Astrocyte (in vitro differentiated cells and primary cell): ENCODE measurements around the gene IZUMO2. TPM values are rescaled to one million over a fixed set of nuclear protein-coding genes. Genes with fewer than 3 reads are reported as not detected.
"Not testable (repeated sequence)": the region's sequence is repeated elsewhere in the genome, so short reads cannot be mapped to it uniquely, and the experiment has no call there.

ENCODE experiments used
- DNase-seq: peaks from one replicate; pipeline ENCODE4 v3.0.0-alpha.2; 2010; ENCODE audit warnings: low read depth
- FAIRE-seq: peaks from 2 replicates; lab custom pipeline; 2011; peaks lifted over from hg19 to GRCh38; lab: Jason Lieb, UNC
- H2AFZ ChIP-seq: 2 replicates; pipeline ENCODE4 v1.6.0; 2012; ENCODE audit warnings: low read depth, low read length, inconsistent platforms
- H3K27ac ChIP-seq: 2 replicates; pipeline ENCODE4 v1.5.1; 2011; ENCODE audit warnings: low read depth, low read length, inconsistent platforms
- H3K27me3 ChIP-seq: 2 replicates; pipeline ENCODE4 v1.6.0; 2011; ENCODE audit warnings: low read length, inconsistent platforms; ENCODE audit not compliant: insufficient read depth
- H3K36me3 ChIP-seq: 2 replicates; pipeline ENCODE4 v1.5.1; 2011; ENCODE audit warnings: low read length, inconsistent platforms; ENCODE audit not compliant: insufficient read depth
- H3K4me1 ChIP-seq: 2 replicates; pipeline ENCODE4 v1.5.1; 2011; ENCODE audit warnings: low read length, inconsistent platforms; ENCODE audit not compliant: insufficient read depth
- H3K4me2 ChIP-seq: 2 replicates; pipeline ENCODE4 v1.6.0; 2012; ENCODE audit warnings: low read length, inconsistent platforms
- H3K4me3 ChIP-seq: 2 replicates; pipeline ENCODE4 v1.5.1; 2011; ENCODE audit warnings: low read depth, mild to moderate bottlenecking, low read length, inconsistent platforms; ENCODE audit not compliant: insufficient read depth
- H3K79me2 ChIP-seq: 2 replicates; pipeline ENCODE4 v1.6.0; 2012; ENCODE audit warnings: mild to moderate bottlenecking, low read length, inconsistent platforms; ENCODE audit not compliant: insufficient read depth
- H3K9ac ChIP-seq: 2 replicates; pipeline ENCODE4 v1.6.0; 2012; ENCODE audit warnings: mild to moderate bottlenecking, low read length, inconsistent platforms
- H3K9me3 ChIP-seq: 2 replicates; pipeline ENCODE4 v1.5.1; 2012; ENCODE audit warnings: low read depth, mild to moderate bottlenecking, low read length, inconsistent platforms; ENCODE audit not compliant: insufficient read depth
- H4K20me1 ChIP-seq: 2 replicates; pipeline ENCODE4 v1.6.0; 2012; ENCODE audit warnings: low read length, inconsistent platforms; ENCODE audit not compliant: insufficient read depth
- H3K27ac Mint-ChIP-seq: one replicate; pipeline ENCODE4 v1.8.0; 2021; ENCODE audit warnings: mild to moderate bottlenecking, mixed read lengths; ENCODE audit not compliant: unreplicated experiment
- H3K27me3 Mint-ChIP-seq: one replicate; pipeline ENCODE4 v1.8.0; 2021; ENCODE audit warnings: low read depth, mixed read lengths; ENCODE audit not compliant: unreplicated experiment
- H3K36me3 Mint-ChIP-seq: one replicate; pipeline ENCODE4 v1.8.0; 2021; ENCODE audit warnings: low read depth, mixed read lengths; ENCODE audit not compliant: unreplicated experiment
- H3K4me1 Mint-ChIP-seq: one replicate; pipeline ENCODE4 v1.8.0; 2021; ENCODE audit warnings: low read depth, mixed read lengths; ENCODE audit not compliant: unreplicated experiment
- H3K4me3 Mint-ChIP-seq: one replicate; pipeline ENCODE4 v1.8.0; 2021; ENCODE audit warnings: mild to moderate bottlenecking, moderate library complexity, mixed read lengths; ENCODE audit not compliant: unreplicated experiment
- H3K9me3 Mint-ChIP-seq: one replicate; pipeline ENCODE4 v1.8.0; 2021; ENCODE audit warnings: mild to moderate bottlenecking, mixed read lengths; ENCODE audit not compliant: unreplicated experiment
- total RNA-seq: library from RNA; stranded (reverse); gene quantifications from 2 replicates; pipeline ENCODE4 v1.2.1, GENCODE V29; 2021

Gene IZUMO2
- total RNA-seq, 1 donor from 2014 or later, result not detected

DNA sequence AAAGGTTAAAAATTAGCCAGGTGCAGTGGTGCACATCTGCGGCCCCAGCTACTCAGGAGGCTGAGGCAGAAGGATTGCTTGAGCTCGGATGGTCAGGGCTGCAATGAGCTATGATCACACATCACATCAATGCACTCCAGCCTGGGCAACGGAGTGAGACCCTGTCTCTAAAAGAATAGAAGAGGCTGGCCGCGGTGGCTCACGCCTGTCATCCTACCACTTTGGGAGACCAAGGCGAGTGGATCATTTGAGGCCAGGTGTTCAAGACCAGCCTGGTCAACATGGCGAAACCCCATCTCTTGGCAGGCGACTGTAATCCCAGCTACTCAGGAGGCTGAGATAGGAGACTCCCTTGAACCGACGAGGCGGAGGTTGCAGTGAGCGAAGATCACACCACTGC, 59.7 kb downstream of the IZUMO2 start:
- not testable (repeated sequence) for H3K27ac Mint-ChIP-seq, FAIRE-seq

More for the DNA sequence above, 59.7 kb downstream of the IZUMO2 start:
- H3K27me3 ChIP-seq, H4K20me1 ChIP-seq, H2AFZ ChIP-seq, H3K36me3 ChIP-seq, H3K9me3 Mint-ChIP-seq, H3K4me2 ChIP-seq, H3K79me2 ChIP-seq, H3K27me3 Mint-ChIP-seq, H3K4me3 Mint-ChIP-seq, DNase-seq, H3K27ac ChIP-seq, H3K9ac ChIP-seq, H3K4me3 ChIP-seq, H3K4me1 ChIP-seq, H3K36me3 Mint-ChIP-seq, H3K4me1 Mint-ChIP-seq, H3K9me3 ChIP-seq: not testable (repeated sequence)

Other genes with a start within 250 kb of the IZUMO2 start
- gene ATF5, start 234.1 kb downstream of the IZUMO2 start, total RNA-seq, result 30.8 and 35.5 TPM in 2 replicates
- 42.7 and 49.5 TPM in 2 replicates for gene NUP62, start 233.8 kb downstream of the IZUMO2 start, total RNA-seq
- gene SIGLEC11, start 202.1 kb downstream of the IZUMO2 start, total RNA-seq, result not detected in 2 replicates
- 32.6 and 33.0 TPM in 2 replicates for gene VRK3, start 137.9 kb downstream of the IZUMO2 start, total RNA-seq
- 9.7 and 10.2 TPM in 2 replicates for gene ZNF473, start 137.3 kb downstream of the IZUMO2 start, total RNA-seq
- gene MYH14, start 40.3 kb upstream of the IZUMO2 start, total RNA-seq, result not detected in 2 replicates
- gene KCNC3, start 166.1 kb upstream of the IZUMO2 start, total RNA-seq, result not detected in 2 replicates
- gene NAPSA, start 202.4 kb upstream of the IZUMO2 start, total RNA-seq, result not detected in 2 replicates
- 33.4 and 34.8 TPM in 2 replicates for gene NR1H2, start 213.2 kb upstream of the IZUMO2 start, total RNA-seq
- 18.9 and 19.9 TPM in 2 replicates for gene POLD1, start 221.1 kb upstream of the IZUMO2 start, total RNA-seq